Esophagus muscularis mucosa (tissue), 4 donors: ENCODE results near the gene BSPH1. TPM values are rescaled to one million over a fixed set of nuclear protein-coding genes. Genes with fewer than 3 reads are reported as not detected.

Source experiments
- DNase-seq: peaks from one replicate; pipeline ENCODE4 v3.0.0-alpha.2; 2017; ENCODE audit errors: extremely low spot score
- H3K27ac ChIP-seq, 4 donors: fragments of 200-600 bp; sonication (generic); replicated peaks in 1 of 4; 1 replicate in 3 of 4; 2 replicates in 1 of 4; pipeline ENCODE4 v1.5.1; 2016 to 2019; ENCODE audit warnings: mild to moderate bottlenecking in 1 of 4
- H3K27me3 ChIP-seq, 4 donors: fragments of 200-600 bp; sonication (generic); one replicate each; pipeline versions ENCODE4 v1.5.1 to v1.6.0; 2016 to 2019
- H3K36me3 ChIP-seq, 4 donors: fragments of 200-600 bp; sonication (generic); one replicate each; pipeline ENCODE4 v1.5.1; 2016 to 2019
- H3K4me1 ChIP-seq, 4 donors: fragments of 200-600 bp; sonication (generic); one replicate each; pipeline ENCODE4 v1.5.1; 2016 to 2019
- H3K4me3 ChIP-seq, 4 donors: fragments of 200-600 bp; sonication (generic); 1 replicate in 2 of 4; 2 replicates in 2 of 4; pipeline ENCODE4 v1.5.1; 2016 to 2019; ENCODE audit warnings: mild to moderate bottlenecking in 4 of 4, moderate library complexity in 1 of 4
- H3K9me3 ChIP-seq, 4 donors: fragments of 200-600 bp; sonication (generic); 1 replicate in 3 of 4; 2 replicates in 1 of 4; pipeline ENCODE4 v1.5.1; 2016 to 2019
- CTCF ChIP-seq, 3 experiments: fragments of 200-600 bp in 2 of 3; fragments of 450-650 bp in 1 of 3; sonication (generic) in 2 of 3; IDR thresholded peaks; one replicate each; pipeline ENCODE4 v1.5.1; 2017 to 2019; ENCODE audit warnings: antibody characterized with exemption in 3 of 3, mild to moderate bottlenecking in 2 of 3, moderate library complexity in 1 of 3
- EP300 ChIP-seq: sonication (generic); formaldehyde crosslinking; IDR thresholded peaks from one replicate; pipeline ENCODE4 v1.6.1; 2017; ENCODE audit warnings: antibody characterized with exemption
- POLR2A ChIP-seq: fragments of 450-650 bp; IDR thresholded peaks from one replicate; pipeline ENCODE4 v1.6.1; 2017; ENCODE audit warnings: antibody characterized with exemption, moderate library complexity, mild to moderate bottlenecking, low read depth
- POLR2AphosphoS5 ChIP-seq, 2 donors: sonication (generic); formaldehyde crosslinking; IDR thresholded peaks; one replicate each; pipeline ENCODE4 v1.6.1; 2017; ENCODE audit warnings: antibody characterized with exemption in 2 of 2
- WGBS: methylation state at CpG from one replicate; pipeline ENCODE4 v1.1.5; 2018; 5-methylcytosine and 5-hydroxymethylcytosine counted together
- intact Hi-C: fragments of 100-400 bp; cut with DNase I; formaldehyde crosslinking; loops from one replicate; pipeline ENCODE4 v1.15.1; 2023
- total RNA-seq, 4 donors: library from RNA; depleted of rRNA; stranded (reverse); fragments of >200 nt; gene quantifications; one replicate each; pipeline versions ENCODE4 v1.1.0 to v1.2.1, GENCODE V29; 2016

The BSPH1 gene
- total RNA-seq, 4 donors from 2014 or later = not detected

DNA sequence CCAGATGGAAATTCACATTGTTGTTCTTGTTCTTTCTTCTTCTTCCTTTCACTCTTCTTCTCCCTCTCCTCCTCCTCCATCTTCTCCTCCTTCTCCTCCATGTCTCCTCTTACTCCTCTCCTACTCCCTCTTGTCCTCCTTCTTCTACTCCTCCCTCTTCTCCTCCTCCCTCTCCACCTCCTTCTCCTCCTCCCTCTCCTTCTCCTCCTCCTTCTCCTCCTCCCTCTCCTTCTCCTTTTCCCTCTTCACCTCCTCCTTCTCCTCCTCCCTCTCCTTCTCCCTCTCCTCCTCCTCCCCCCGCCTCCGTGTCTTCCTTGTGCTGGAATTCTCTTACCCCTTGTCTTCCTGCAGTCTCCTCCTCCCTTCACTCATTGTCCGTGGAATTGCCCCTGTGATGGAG lies 33.5 kb upstream of the BSPH1 start:
- Histone ChIP-seq H3K9me3 (no peaks in the 10 kb centered on the region), H3K27me3 (peaks cover 0 to 27% (median 0%) of the 10 kb centered on the region in 4 donors), H3K36me3 (no peaks in the 10 kb centered on the region), H3K4me1 (no peaks in the 10 kb centered on the region), H3K27ac (no peak overlapping the region), H3K4me3 (no peak overlapping the region)
- DNase-seq = no peak
- intact Hi-C loops = no loop called here
- TF ChIP-seq EP300 (no peak), POLR2AphosphoS5 (IDR thresholded peaks at IDR 0.05) (no peak), POLR2A (no peak), CTCF (IDR thresholded peaks at IDR 0.05) (no peak)
- 69% methylated on average over 3 of the region's 3 CpGs for WGBS

DNA sequence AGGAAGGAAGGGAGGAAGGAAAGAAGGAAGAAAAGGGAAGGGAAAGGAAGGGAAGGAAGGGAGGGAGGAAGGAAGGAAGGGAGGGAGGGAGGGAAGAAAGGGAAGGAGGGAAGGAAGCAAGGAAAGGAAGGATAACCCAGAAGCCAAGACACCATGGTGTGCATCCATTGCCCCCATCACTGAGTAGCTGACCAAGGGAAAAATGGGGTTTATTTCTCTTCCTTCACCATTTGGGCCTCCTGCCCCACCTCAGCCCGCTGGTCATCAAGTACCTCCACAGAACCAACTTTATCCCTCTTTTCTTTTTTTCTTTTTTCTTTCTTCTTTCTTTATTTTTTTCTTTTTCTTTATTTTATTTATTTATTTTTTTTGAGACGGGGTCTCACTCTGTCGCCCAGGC lies 31.5 kb upstream of the BSPH1 start:
- intact Hi-C loops = no loop called here
- Histone ChIP-seq H3K9me3 (no peaks in the 10 kb centered on the region), H3K4me3 (no peak overlapping the region), H3K27me3 (peaks cover 0 to 25% (median 1%) of the 10 kb centered on the region in 4 donors), H3K27ac (no peak overlapping the region), H3K36me3 (no peaks in the 10 kb centered on the region), H3K4me1 (no peaks in the 10 kb centered on the region)
- DNase-seq = no peak
- 87% methylated on average over 3 of the region's 3 CpGs for WGBS
- no peak for TF ChIP-seq EP300
- no peak for TF ChIP-seq POLR2AphosphoS5 (IDR thresholded peaks at IDR 0.05)
- TF ChIP-seq CTCF (IDR thresholded peaks at IDR 0.05) = no peak
- no peak for TF ChIP-seq POLR2A

DNA sequence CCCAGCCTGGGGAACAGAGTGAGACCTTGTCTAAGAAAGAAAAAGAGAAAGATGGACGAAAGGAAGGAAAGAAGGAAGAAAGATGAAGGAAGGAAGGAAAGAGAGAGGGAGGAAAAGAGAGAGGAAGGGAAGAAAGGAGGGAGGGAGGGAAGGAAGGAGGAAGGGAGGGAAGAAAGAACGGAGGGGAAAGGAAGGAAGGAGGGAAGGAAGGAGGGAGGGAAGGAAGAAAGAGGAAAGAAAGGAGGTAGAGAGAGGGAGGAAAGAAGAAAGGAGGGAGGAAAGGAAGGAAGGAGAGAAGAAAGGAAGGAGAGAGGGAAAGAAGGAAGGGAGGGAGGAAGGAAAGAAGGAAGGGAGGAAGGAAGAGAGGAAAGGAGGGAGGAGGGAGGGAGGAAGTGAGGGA lies 31.0 kb upstream of the BSPH1 start:
- WGBS = 70% methylated on average over 2 of the region's 2 CpGs
- Histone ChIP-seq H3K36me3 (no peaks in the 10 kb centered on the region), H3K4me1 (no peaks in the 10 kb centered on the region), H3K27me3 (peaks cover 0 to 25% (median 2%) of the 10 kb centered on the region in 4 donors), H3K4me3 (no peak overlapping the region), H3K27ac (no peak overlapping the region), H3K9me3 (no peaks in the 10 kb centered on the region)
- no peak for DNase-seq
- intact Hi-C loops = no loop called here
- no peak for TF ChIP-seq POLR2AphosphoS5 (IDR thresholded peaks at IDR 0.05)
- TF ChIP-seq CTCF (IDR thresholded peaks at IDR 0.05) = no peak
- TF ChIP-seq EP300 = no peak
- TF ChIP-seq POLR2A = no peak

GRCh38 chr19:48020686-48021085 lies 28.7 kb upstream of the BSPH1 start:
- no peaks in the 10 kb centered on the region for H3K36me3 ChIP-seq
- peaks cover 0 to 3% (median 0%) of the 10 kb centered on the region in 4 donors for H3K9me3 ChIP-seq
- H3K4me3 ChIP-seq = no peak overlapping the region
- TF ChIP-seq CTCF (IDR thresholded peaks at IDR 0.05) = no peak
- no peak for TF ChIP-seq EP300
- no peak for TF ChIP-seq POLR2A
- TF ChIP-seq POLR2AphosphoS5 (IDR thresholded peaks at IDR 0.05) = no peak
- WGBS = 28% methylated on average over 3 of the region's 3 CpGs
- peaks cover 0 to 31% (median 2%) of the 10 kb centered on the region in 4 donors for H3K27me3 ChIP-seq
- DNase-seq = no peak
- no peaks in the 10 kb centered on the region for H3K4me1 ChIP-seq
- intact Hi-C loops = no loop called here
- no peak overlapping the region for H3K27ac ChIP-seq
